ENCODE data around the gene SLC2A4.
"Not testable (repeated sequence)": the region's sequence is repeated elsewhere in the genome, so short reads cannot be mapped to it uniquely, and the experiment has no call there.

SLC2A4 gene

GRCh38 chr17:7241783-7242716 is 39.5 kb upstream of the SLC2A4 start, which contains the start of gene GABARAP:
Gene GABARAP, minus strand, starts transcription at chr17:7242449. Its CDS starts 119 bp downstream, at chr17:7242330.
- TF ChIP-seq ZNF274 (IDR thresholded peaks at IDR 0.05; ENCODE audit: low read depth, low read length) (no peak), SUZ12 (IDR thresholded peaks at IDR 0.05; ENCODE audit: extremely low read depth, insufficient read depth, insufficient read length) (no peak), YY1 (IDR thresholded peaks at IDR 0.05; ENCODE audit: insufficient read depth, insufficient read length) (no peak)
- Histone ChIP-seq H3K4me3 (ENCODE audit: insufficient read length, low read depth) (peak within 1 kb of the TSS; percentile 92), H3K27me3 (ENCODE audit: insufficient read depth, insufficient read length) (no peaks in the 10 kb centered on the region), H3K9ac (ENCODE audit: insufficient read length, low read depth) (peak within 1 kb of the TSS; percentile 93), H3K36me3 (ENCODE audit: insufficient read depth, insufficient read length, low read length) (peaks cover 44% of the 10 kb centered on the region), H3K4me1 (ENCODE audit: insufficient read depth, insufficient read length) (peaks cover 2% of the 10 kb centered on the region), H3K9me3 (ENCODE audit: insufficient read depth, low read length) (no peaks in the 10 kb centered on the region)
- peak; percentile 59 for DNase-seq (ENCODE audit: low read depth, low spot score)

DNA sequence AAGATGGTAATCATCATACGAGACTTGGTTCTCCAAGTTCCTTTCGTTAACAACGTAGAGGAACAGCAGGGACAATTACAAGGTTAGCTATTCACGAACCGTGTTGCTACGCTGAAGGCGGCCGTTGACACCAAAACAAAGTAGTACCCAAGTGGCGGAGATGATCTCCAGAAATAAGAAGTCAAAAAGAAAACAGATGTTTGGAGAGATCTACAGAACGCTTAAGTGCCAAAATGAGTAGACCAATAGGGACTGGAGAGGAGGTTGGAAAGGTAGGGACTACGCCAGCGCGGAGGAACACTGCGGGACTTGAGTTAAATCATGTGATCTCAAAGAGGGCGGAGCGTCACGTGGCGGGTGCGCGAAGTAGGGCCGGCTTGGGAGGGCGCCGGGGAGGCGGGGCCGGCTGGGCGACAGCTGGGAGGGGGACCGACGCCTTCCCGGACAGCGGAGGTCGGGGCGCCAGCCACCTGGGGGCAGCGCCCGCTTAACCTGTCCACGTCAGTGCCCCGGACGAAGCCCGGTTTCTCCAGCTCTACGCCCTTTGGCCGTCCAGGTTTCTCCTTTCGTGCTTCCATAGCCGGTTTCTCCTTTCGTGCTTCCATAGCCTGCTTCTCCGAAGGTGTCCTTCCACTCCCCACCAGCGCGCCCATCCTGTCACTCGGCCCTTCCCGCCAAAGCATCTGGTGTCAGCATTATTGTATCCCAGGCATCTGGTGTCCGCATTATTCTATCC is 38.6 kb upstream of the SLC2A4 start:
- DNase-seq (ENCODE audit: low read depth, low spot score): peak; percentile 87
- Histone ChIP-seq H3K4me1 (ENCODE audit: insufficient read depth, insufficient read length) (peaks cover 2% of the 10 kb centered on the region), H3K36me3 (ENCODE audit: insufficient read depth, insufficient read length, low read length) (peaks cover 39% of the 10 kb centered on the region), H3K9me3 (ENCODE audit: insufficient read depth, low read length) (no peaks in the 10 kb centered on the region), H3K9ac (ENCODE audit: insufficient read length, low read depth) (peak overlapping the region; percentile 93), H3K27me3 (ENCODE audit: insufficient read depth, insufficient read length) (no peaks in the 10 kb centered on the region), H3K4me3 (ENCODE audit: insufficient read length, low read depth) (peak overlapping the region; percentile 92)
- TF ChIP-seq ZNF274 (IDR thresholded peaks at IDR 0.05; ENCODE audit: low read depth, low read length) (no peak), SUZ12 (IDR thresholded peaks at IDR 0.05; ENCODE audit: extremely low read depth, insufficient read depth, insufficient read length) (no peak), YY1 (IDR thresholded peaks at IDR 0.05; ENCODE audit: insufficient read depth, insufficient read length) (no peak)

- peak overlapping the region; percentile 92 for H3K4me3 ChIP-seq (ENCODE audit: insufficient read length, low read depth)
- H3K36me3 ChIP-seq (ENCODE audit: insufficient read depth, insufficient read length, low read length): peaks cover 39% of the 10 kb centered on the region
- H3K9ac ChIP-seq (ENCODE audit: insufficient read length, low read depth): peak overlapping the region; percentile 68
- H3K4me1 ChIP-seq (ENCODE audit: insufficient read depth, insufficient read length): peaks cover 2% of the 10 kb centered on the region
- H3K9me3 ChIP-seq (ENCODE audit: insufficient read depth, low read length): no peaks in the 10 kb centered on the region
- DNase-seq (ENCODE audit: low read depth, low spot score): no peak
- no peaks in the 10 kb centered on the region for H3K27me3 ChIP-seq (ENCODE audit: insufficient read depth, insufficient read length)
- TF ChIP-seq SUZ12 (IDR thresholded peaks at IDR 0.05; ENCODE audit: extremely low read depth, insufficient read depth, insufficient read length) (no peak), YY1 (IDR thresholded peaks at IDR 0.05; ENCODE audit: insufficient read depth, insufficient read length) (no peak)
Measured at GRCh38 chr17:7243453-7243729, 38.1 kb upstream of the SLC2A4 start.

DNA sequence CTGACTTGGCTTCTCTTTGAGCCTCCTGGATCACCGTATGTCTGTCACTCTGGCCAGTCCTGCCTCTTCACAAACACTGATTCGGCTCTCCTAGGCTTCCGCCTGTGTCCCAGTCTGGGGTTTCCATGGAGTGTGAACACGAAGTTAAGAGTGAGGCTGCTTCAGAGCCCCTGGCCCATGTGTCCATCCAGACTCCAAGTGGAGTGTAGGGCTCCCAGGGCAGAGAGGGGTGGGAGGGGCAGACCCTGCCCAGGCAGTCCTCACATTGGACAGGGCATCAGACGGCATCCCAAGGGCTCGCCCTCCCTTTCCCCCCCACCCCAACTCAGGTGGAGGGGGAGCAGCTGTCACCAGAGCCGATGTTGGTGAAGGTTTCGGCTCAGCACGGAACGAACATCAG is 37.7 kb upstream of the SLC2A4 start:
- H3K9ac ChIP-seq (ENCODE audit: insufficient read length, low read depth); H3K9me3 ChIP-seq (ENCODE audit: insufficient read depth, low read length); H3K27me3 ChIP-seq (ENCODE audit: insufficient read depth, insufficient read length); DNase-seq (ENCODE audit: low read depth, low spot score); H3K4me1 ChIP-seq (ENCODE audit: insufficient read depth, insufficient read length); H3K4me3 ChIP-seq (ENCODE audit: insufficient read length, low read depth): not testable (repeated sequence)
- H3K36me3 ChIP-seq (ENCODE audit: insufficient read depth, insufficient read length, low read length): peaks cover 39% of the 10 kb centered on the region

DNA sequence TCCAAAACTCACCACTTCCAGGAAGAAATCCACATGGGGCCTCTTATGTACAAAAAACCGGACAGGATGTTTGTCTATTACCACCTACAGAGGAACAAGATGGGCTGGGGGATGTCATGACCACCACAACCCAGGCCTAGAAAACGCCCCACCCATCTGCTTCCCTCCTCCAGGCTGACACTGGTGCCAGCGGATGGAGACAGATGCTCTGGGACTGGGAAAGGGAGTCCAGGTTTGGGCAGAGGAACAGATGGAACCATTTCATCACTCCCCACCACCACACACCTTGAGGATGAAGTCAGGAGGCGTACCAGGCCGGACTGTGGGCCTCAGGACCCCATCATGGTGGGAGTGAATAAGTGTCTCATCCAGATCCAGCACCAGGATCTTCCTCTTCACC is 34.7 kb upstream of the SLC2A4 start:
- Histone ChIP-seq H3K9me3 (ENCODE audit: insufficient read depth, low read length) (no peaks in the 10 kb centered on the region), H3K27me3 (ENCODE audit: insufficient read depth, insufficient read length) (no peaks in the 10 kb centered on the region), H3K9ac (ENCODE audit: insufficient read length, low read depth) (no peak overlapping the region), H3K4me3 (ENCODE audit: insufficient read length, low read depth) (no peak overlapping the region), H3K36me3 (ENCODE audit: insufficient read depth, insufficient read length, low read length) (peaks cover 32% of the 10 kb centered on the region), H3K4me1 (ENCODE audit: insufficient read depth, insufficient read length) (peaks cover 4% of the 10 kb centered on the region)
- no peak for DNase-seq (ENCODE audit: low read depth, low spot score)
- TF ChIP-seq YY1 (IDR thresholded peaks at IDR 0.05; ENCODE audit: insufficient read depth, insufficient read length): no peak
- no peak for TF ChIP-seq SUZ12 (IDR thresholded peaks at IDR 0.05; ENCODE audit: extremely low read depth, insufficient read depth, insufficient read length)
- TF ChIP-seq ZNF274 (IDR thresholded peaks at IDR 0.05; ENCODE audit: low read depth, low read length): no peak

GRCh38 chr17:7248796-7249195 is 32.7 kb upstream of the SLC2A4 start:
- DNase-seq (ENCODE audit: low read depth, low spot score): no peak
- Histone ChIP-seq H3K9me3 (ENCODE audit: insufficient read depth, low read length) (no peaks in the 10 kb centered on the region), H3K36me3 (ENCODE audit: insufficient read depth, insufficient read length, low read length) (peaks cover 36% of the 10 kb centered on the region), H3K9ac (ENCODE audit: insufficient read length, low read depth) (no peak overlapping the region), H3K27me3 (ENCODE audit: insufficient read depth, insufficient read length) (no peaks in the 10 kb centered on the region), H3K4me1 (ENCODE audit: insufficient read depth, insufficient read length) (peaks cover 4% of the 10 kb centered on the region), H3K4me3 (ENCODE audit: insufficient read length, low read depth) (no peak overlapping the region)
- TF ChIP-seq ZNF274 (IDR thresholded peaks at IDR 0.05; ENCODE audit: low read depth, low read length) (no peak), SUZ12 (IDR thresholded peaks at IDR 0.05; ENCODE audit: extremely low read depth, insufficient read depth, insufficient read length) (no peak), YY1 (IDR thresholded peaks at IDR 0.05; ENCODE audit: insufficient read depth, insufficient read length) (no peak)

GRCh38 chr17:7249214-7249613 is 32.3 kb upstream of the SLC2A4 start:
- H3K27me3 ChIP-seq (ENCODE audit: insufficient read depth, insufficient read length): no peaks in the 10 kb centered on the region
- no peak overlapping the region for H3K4me3 ChIP-seq (ENCODE audit: insufficient read length, low read depth)
- no peak for DNase-seq (ENCODE audit: low read depth, low spot score)
- no peak overlapping the region for H3K9ac ChIP-seq (ENCODE audit: insufficient read length, low read depth)
- H3K36me3 ChIP-seq (ENCODE audit: insufficient read depth, insufficient read length, low read length): peaks cover 35% of the 10 kb centered on the region
- H3K4me1 ChIP-seq (ENCODE audit: insufficient read depth, insufficient read length): peaks cover 4% of the 10 kb centered on the region
- no peaks in the 10 kb centered on the region for H3K9me3 ChIP-seq (ENCODE audit: insufficient read depth, low read length)
- TF ChIP-seq YY1 (IDR thresholded peaks at IDR 0.05; ENCODE audit: insufficient read depth, insufficient read length) (no peak), ZNF274 (IDR thresholded peaks at IDR 0.05; ENCODE audit: low read depth, low read length) (no peak), SUZ12 (IDR thresholded peaks at IDR 0.05; ENCODE audit: extremely low read depth, insufficient read depth, insufficient read length) (no peak)
